Astrocyte of the spinal cord (primary cell): ENCODE results near the gene SH3RF1.

ENCODE experiments used
- DNase-seq: peaks from one replicate; pipeline ENCODE4 v3.0.0; 2011; ENCODE audit warnings: low read depth, low spot score
- H3K4me3 ChIP-seq: 2 replicates; pipeline ENCODE4 v1.5.1; 2011; ENCODE audit warnings: low read depth, mild to moderate bottlenecking, low read length, moderate library complexity
- CTCF ChIP-seq: IDR thresholded peaks from 2 replicates; pipeline ENCODE4 v1.5.1; 2012; ENCODE audit warnings: low read depth, mild to moderate bottlenecking, low read length, inconsistent platforms
- in situ Hi-C: cut with HindIII; loops from 2 replicates; pipeline ENCODE4 v1.10.0; 2017; ENCODE audit warnings: low sequenced_read_pairs

SH3RF1 gene

GRCh38 chr4:169311643-169312365 is 41.0 kb upstream of the SH3RF1 start:
- peak; percentile 57 for TF ChIP-seq CTCF
- peak; percentile 47 for DNase-seq
- H3K4me3 ChIP-seq, result no peak overlapping the region
- in situ Hi-C loops, result no loop called here

DNA sequence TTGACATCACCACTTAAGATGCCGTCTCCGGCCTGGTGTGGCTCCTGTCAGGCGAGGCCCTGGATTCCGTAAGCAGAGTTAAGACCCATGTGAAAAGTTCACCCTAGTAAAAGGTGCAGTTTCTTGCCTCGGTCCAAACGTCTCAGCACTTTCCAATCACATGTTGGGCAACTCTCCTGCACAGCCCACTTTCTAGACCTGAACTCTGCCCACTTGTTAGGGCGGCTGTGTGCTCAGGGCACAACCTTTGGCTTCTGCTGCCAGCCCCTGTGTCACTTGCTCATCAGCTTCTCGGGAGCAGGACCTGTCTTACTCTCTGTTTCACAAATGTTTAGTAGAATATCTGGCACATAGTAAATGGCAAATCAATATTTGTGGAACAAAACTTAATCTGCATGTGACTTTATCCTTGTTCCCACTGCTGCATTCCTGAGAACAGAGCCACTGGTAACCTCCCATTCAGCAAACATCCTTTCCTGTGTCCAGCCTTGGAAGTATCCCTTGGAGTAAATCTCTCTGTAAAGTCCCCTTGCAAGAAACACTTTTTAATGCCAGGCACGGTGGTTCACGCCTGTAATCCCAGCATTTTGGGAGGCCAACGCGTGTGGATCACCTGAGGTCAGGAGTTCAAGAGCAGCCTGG is 38.7 kb upstream of the SH3RF1 start:
- no peak overlapping the region for H3K4me3 ChIP-seq
- in situ Hi-C loops, result no loop called here
- no peak for TF ChIP-seq CTCF
- DNase-seq, result no peak

GRCh38 chr4:169307576-169307975 is 36.8 kb upstream of the SH3RF1 start:
- in situ Hi-C loops, result no loop called here
- TF ChIP-seq CTCF, result no peak
- no peak for DNase-seq
- H3K4me3 ChIP-seq, result no peak overlapping the region

GRCh38 chr4:169305651-169306050 is 34.9 kb upstream of the SH3RF1 start:
- peak; percentile 23 for DNase-seq
- no peak for TF ChIP-seq CTCF

GRCh38 chr4:169305173-169305572 is 34.4 kb upstream of the SH3RF1 start:
- in situ Hi-C loops, result no loop called here

More at GRCh38 chr4:169305651-169306050, 34.9 kb upstream of the SH3RF1 start:
- no peak overlapping the region for H3K4me3 ChIP-seq
- in situ Hi-C loops, result no loop called here

DNA sequence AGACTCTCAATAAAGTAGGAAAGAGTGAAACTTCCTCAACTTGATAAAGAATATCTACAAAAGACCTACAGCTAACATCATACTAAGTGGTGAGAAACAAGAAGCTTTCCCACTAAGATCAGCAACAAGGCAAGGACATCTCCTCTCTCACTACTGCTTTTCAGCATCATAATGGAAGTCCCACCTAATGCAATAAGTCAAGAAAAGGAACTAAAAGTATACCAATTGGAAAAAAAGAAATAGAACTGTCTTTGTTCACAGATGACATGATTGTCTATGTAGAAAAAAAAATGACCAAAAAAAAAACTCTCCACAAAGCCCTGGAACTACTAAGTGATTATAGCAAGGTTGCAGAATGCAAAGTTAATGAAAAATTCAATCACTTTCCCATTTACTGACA is 25.1 kb upstream of the SH3RF1 start:
- DNase-seq, result no peak
- in situ Hi-C loops, result no loop called here
- no peak overlapping the region for H3K4me3 ChIP-seq
- no peak for TF ChIP-seq CTCF

More at GRCh38 chr4:169305173-169305572, 34.4 kb upstream of the SH3RF1 start:
- H3K4me3 ChIP-seq, result no peak overlapping the region
- TF ChIP-seq CTCF, result no peak
- DNase-seq, result no peak
